AG09319 (cell line): ENCODE results near the gene ATP13A2.
"Not testable (repeated sequence)": the region's sequence is repeated elsewhere in the genome, so short reads cannot be mapped to it uniquely, and the experiment has no call there.

ENCODE experiments used
- DNase-seq: peaks from one replicate; pipeline ENCODE4 v3.0.0-alpha.2; 2010; ENCODE audit warnings: low read depth; ENCODE audit errors: extremely low read depth
- TF ChIP-seq, protein P1 (sequence below): IDR thresholded peaks from 2 replicates; pipeline ENCODE4 v1.5.1; 2011; ENCODE audit warnings: low read depth, mild to moderate bottlenecking, inconsistent platforms, low read length, moderate library complexity

ATP13A2 gene

DNA sequence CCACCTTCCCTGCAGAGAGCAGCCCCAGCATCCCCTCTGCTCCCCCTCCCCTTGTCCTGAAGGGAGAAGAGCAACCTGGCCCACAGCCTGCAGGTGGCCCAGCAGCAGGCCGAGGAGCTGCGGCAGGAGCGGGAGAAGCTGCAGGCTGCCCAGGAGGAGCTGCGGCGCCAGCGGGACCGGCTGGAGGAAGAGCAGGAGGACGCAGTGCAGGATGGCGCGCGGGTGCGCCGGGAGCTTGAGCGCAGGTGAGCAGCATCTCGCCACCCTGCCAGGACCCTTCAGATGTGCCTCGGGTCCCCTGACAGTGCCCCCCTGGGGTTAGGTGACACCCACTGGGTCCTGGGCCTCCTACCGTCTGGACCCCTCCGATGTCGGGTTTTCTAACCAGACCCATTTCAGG is 67.7 kb downstream of the ATP13A2 start:
- TF ChIP-seq, protein P1, sequence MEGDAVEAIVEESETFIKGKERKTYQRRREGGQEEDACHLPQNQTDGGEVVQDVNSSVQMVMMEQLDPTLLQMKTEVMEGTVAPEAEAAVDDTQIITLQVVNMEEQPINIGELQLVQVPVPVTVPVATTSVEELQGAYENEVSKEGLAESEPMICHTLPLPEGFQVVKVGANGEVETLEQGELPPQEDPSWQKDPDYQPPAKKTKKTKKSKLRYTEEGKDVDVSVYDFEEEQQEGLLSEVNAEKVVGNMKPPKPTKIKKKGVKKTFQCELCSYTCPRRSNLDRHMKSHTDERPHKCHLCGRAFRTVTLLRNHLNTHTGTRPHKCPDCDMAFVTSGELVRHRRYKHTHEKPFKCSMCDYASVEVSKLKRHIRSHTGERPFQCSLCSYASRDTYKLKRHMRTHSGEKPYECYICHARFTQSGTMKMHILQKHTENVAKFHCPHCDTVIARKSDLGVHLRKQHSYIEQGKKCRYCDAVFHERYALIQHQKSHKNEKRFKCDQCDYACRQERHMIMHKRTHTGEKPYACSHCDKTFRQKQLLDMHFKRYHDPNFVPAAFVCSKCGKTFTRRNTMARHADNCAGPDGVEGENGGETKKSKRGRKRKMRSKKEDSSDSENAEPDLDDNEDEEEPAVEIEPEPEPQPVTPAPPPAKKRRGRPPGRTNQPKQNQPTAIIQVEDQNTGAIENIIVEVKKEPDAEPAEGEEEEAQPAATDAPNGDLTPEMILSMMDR, result no peak
- no peak for DNase-seq

DNA sequence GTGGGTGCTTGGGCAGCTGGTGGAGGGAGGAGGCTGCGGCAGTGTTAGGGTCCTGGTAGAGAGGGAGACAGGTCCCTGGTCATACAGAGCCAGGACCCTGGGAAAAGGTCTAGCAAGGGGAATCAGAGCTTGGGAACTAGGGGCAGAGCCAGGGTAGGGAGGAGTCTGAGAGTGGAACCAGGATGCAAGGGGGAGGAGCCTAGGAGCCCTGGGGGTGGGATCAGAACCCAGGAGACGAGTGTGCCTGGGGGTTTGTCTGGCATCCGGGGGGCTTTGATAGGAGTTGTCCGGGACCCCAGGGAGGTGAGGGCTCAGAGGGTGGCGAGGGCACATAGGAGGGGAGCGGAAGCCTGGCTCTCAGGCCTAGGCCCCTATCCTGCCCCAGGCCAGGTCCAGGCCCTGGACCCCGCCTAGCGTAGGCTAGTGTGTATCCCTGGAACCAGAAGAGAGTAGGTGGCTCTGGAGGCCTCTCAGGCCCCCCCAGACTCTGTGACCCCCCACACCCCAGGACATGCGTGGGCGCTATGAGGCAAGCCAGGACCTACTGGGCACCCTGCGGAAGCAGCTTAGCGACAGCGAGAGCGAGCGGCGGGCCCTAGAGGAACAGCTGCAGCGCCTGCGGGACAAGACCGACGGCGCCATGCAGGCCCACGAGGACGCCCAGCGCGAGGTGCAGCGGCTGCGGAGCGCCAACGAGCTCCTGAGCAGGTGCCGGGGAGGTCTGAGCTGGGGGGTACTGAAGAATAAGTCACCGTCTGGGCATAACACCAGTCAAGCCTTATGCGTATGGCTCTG is 72.1 kb downstream of the ATP13A2 start:
- DNase-seq, result not testable (repeated sequence)

GRCh38 chr1:16938351-16939321 is 73.1 kb downstream of the ATP13A2 start:
- TF ChIP-seq, protein P1, result no peak
- no peak for DNase-seq

GRCh38 chr1:16936580-16936979 is 75.1 kb downstream of the ATP13A2 start:
- DNase-seq, result not testable (repeated sequence)
